GM19328 (cell line): Measurements from ENCODE around the gene HLA-E.
A peak's percentile ranks its signal among the peaks of the same experiment; 100 is the strongest.
"Not testable (repeated sequence)": the region's sequence is repeated elsewhere in the genome, so short reads cannot be mapped to it uniquely, and the experiment has no call there.

ENCODE experiments used
- ATAC-seq: cut with Tn5 transposase; IDR thresholded peaks from one replicate; pipeline ENCODE4 v1.9.1; 2021; ENCODE audit warnings: mild to moderate bottlenecking, moderate library complexity; ENCODE audit not compliant: unreplicated experiment

The HLA-E gene

GRCh38 chr6:30489081-30490025, at the start of gene HLA-E:
HLA-E (plus strand) TSS chr6:30489509; CDS start chr6:30489532, 23 bp downstream.
- peak; percentile 80 for ATAC-seq

- no peak for ATAC-seq
Observed at GRCh38 chr6:30441171-30441570, 48.1 kb upstream of the HLA-E start.

- no peak for ATAC-seq
Observed at GRCh38 chr6:30443657-30444450, 45.5 kb upstream of the HLA-E start.

GRCh38 chr6:30444451-30444742, 44.9 kb upstream of the HLA-E start:
- no peak for ATAC-seq

GRCh38 chr6:30446259-30446658, 43.0 kb upstream of the HLA-E start:
- ATAC-seq, result no peak

GRCh38 chr6:30447237-30447636, 42.1 kb upstream of the HLA-E start:
- no peak for ATAC-seq

GRCh38 chr6:30450548-30450908, 38.8 kb upstream of the HLA-E start:
- ATAC-seq, result no peak

- no peak for ATAC-seq
Observed at GRCh38 chr6:30450909-30451841, 38.1 kb upstream of the HLA-E start.

- ATAC-seq, result no peak
Observed at GRCh38 chr6:30452736-30453507, 36.4 kb upstream of the HLA-E start.

GRCh38 chr6:30453508-30454116, 35.7 kb upstream of the HLA-E start:
- ATAC-seq, result no peak

GRCh38 chr6:30459145-30459544, 30.2 kb upstream of the HLA-E start:
- ATAC-seq, result no peak

- ATAC-seq, result no peak
Observed at GRCh38 chr6:30461055-30461454, 28.3 kb upstream of the HLA-E start.

GRCh38 chr6:30462482-30462881, 26.8 kb upstream of the HLA-E start:
- no peak for ATAC-seq

GRCh38 chr6:30463242-30463641, 26.1 kb upstream of the HLA-E start:
- no peak for ATAC-seq

- ATAC-seq, result no peak
Observed at GRCh38 chr6:30463651-30464618, 25.4 kb upstream of the HLA-E start.

- ATAC-seq, result no peak
Observed at GRCh38 chr6:30465595-30466306, 23.6 kb upstream of the HLA-E start.

GRCh38 chr6:30470968-30471367, 18.3 kb upstream of the HLA-E start:
- ATAC-seq, result no peak

- ATAC-seq, result not testable (repeated sequence)
Observed at GRCh38 chr6:30475116-30475515, 14.2 kb upstream of the HLA-E start.
